HL-60 (cell line): ENCODE measurements around the gene FGGY.

Experiments used
- DNase-seq, 2 experiments: peaks; one replicate each; pipeline ENCODE4 v3.0.0-alpha.2; 2010 to 2020; ENCODE audit warnings: low read depth in 1 of 2, low spot score in 1 of 2
- H3K27ac ChIP-seq: fragments of 250-450 bp; sonication (Bioruptor Pico); replicated peaks from 2 replicates; pipeline ENCODE4 v1.5.1; 2020; ENCODE audit warnings: mild to moderate bottlenecking, moderate library complexity
- H3K27me3 ChIP-seq: fragments of 250-450 bp; sonication (Bioruptor Pico); 2 replicates; pipeline ENCODE4 v1.5.1; 2021; ENCODE audit warnings: mild to moderate bottlenecking, moderate library complexity; ENCODE audit not compliant: insufficient read depth, poor library complexity, severe bottlenecking
- H3K4me3 ChIP-seq: replicated peaks from 2 replicates; pipeline ENCODE4 v1.5.1; 2011; ENCODE audit warnings: mild to moderate bottlenecking, control low read depth, low read length; ENCODE audit not compliant: insufficient read depth
- GABPA ChIP-seq: IDR thresholded peaks from 2 replicates; pipeline ENCODE4 v1.6.1; 2012; ENCODE audit warnings: low read depth
- POLR2AphosphoS5 ChIP-seq: IDR thresholded peaks from 2 replicates; pipeline ENCODE4 v1.6.1; 2012; ENCODE audit warnings: low read depth
- SPI1 ChIP-seq: IDR thresholded peaks from 2 replicates; pipeline ENCODE4 v1.6.1; 2012; ENCODE audit warnings: low read depth, mild to moderate bottlenecking, borderline replicate concordance
- TF ChIP-seq, protein P1 (sequence below): IDR thresholded peaks from one replicate; pipeline ENCODE4 v1.5.1; 2011; ENCODE audit warnings: low read length, control low read depth, inconsistent platforms; ENCODE audit not compliant: insufficient read depth
- TF ChIP-seq, protein P2 (sequence below): IDR thresholded peaks from 2 replicates; pipeline ENCODE4 v1.6.1; 2012; ENCODE audit warnings: low read depth; ENCODE audit not compliant: insufficient replicate concordance

The FGGY gene

DNA sequence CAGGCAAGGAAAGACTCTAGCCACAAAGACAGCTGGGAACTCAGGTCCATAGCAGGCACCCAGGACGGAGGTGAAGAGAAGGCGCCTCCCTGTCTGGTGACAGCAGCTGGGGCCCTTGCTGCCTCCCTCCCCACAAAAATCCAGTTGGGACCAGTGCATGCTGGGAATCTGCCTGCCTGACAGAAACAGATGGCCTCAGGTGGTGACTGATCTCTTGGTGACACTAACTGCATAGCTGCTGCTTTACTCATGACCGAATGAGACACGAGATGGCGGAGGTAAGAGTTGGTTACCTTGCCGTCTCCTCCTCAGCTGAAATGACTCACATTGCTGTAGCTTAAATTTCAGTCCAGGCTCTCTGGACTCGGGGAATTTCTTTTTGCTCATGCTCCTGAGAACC lies 130.3 kb downstream of the FGGY start:
- H3K4me3 ChIP-seq = no peak overlapping the region
- no peak for DNase-seq
- no peaks in the 10 kb centered on the region for H3K27me3 ChIP-seq
- no peak overlapping the region for H3K27ac ChIP-seq
- TF ChIP-seq, protein P1, sequence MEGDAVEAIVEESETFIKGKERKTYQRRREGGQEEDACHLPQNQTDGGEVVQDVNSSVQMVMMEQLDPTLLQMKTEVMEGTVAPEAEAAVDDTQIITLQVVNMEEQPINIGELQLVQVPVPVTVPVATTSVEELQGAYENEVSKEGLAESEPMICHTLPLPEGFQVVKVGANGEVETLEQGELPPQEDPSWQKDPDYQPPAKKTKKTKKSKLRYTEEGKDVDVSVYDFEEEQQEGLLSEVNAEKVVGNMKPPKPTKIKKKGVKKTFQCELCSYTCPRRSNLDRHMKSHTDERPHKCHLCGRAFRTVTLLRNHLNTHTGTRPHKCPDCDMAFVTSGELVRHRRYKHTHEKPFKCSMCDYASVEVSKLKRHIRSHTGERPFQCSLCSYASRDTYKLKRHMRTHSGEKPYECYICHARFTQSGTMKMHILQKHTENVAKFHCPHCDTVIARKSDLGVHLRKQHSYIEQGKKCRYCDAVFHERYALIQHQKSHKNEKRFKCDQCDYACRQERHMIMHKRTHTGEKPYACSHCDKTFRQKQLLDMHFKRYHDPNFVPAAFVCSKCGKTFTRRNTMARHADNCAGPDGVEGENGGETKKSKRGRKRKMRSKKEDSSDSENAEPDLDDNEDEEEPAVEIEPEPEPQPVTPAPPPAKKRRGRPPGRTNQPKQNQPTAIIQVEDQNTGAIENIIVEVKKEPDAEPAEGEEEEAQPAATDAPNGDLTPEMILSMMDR = no peak
- TF ChIP-seq, protein P2, sequence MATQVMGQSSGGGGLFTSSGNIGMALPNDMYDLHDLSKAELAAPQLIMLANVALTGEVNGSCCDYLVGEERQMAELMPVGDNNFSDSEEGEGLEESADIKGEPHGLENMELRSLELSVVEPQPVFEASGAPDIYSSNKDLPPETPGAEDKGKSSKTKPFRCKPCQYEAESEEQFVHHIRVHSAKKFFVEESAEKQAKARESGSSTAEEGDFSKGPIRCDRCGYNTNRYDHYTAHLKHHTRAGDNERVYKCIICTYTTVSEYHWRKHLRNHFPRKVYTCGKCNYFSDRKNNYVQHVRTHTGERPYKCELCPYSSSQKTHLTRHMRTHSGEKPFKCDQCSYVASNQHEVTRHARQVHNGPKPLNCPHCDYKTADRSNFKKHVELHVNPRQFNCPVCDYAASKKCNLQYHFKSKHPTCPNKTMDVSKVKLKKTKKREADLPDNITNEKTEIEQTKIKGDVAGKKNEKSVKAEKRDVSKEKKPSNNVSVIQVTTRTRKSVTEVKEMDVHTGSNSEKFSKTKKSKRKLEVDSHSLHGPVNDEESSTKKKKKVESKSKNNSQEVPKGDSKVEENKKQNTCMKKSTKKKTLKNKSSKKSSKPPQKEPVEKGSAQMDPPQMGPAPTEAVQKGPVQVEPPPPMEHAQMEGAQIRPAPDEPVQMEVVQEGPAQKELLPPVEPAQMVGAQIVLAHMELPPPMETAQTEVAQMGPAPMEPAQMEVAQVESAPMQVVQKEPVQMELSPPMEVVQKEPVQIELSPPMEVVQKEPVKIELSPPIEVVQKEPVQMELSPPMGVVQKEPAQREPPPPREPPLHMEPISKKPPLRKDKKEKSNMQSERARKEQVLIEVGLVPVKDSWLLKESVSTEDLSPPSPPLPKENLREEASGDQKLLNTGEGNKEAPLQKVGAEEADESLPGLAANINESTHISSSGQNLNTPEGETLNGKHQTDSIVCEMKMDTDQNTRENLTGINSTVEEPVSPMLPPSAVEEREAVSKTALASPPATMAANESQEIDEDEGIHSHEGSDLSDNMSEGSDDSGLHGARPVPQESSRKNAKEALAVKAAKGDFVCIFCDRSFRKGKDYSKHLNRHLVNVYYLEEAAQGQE = no peak
- no peak for TF ChIP-seq GABPA
- TF ChIP-seq SPI1 = no peak
- TF ChIP-seq POLR2AphosphoS5 = no peak

DNA sequence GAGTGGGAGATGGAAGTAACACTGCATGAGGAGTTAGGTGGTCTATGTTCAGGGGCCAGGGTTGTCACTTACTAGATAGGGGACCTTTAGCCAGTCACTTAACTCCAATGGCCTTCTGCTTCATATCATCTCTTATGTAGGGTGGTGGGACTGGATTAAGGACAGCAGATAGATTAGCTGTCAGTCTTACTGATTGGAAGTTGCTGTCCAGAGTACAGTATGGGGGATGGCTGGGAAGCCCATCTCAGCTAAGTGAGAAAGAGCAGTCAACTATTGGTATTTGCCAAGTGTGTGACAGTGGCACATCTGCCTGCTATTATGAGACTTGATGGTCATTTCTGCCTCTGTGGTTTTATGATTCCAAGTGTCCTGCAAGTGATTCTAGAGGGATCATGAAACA lies 130.9 kb downstream of the FGGY start:
- TF ChIP-seq SPI1 (no peak), GABPA (no peak), POLR2AphosphoS5 (no peak)
- TF ChIP-seq, protein P1 = no peak
- TF ChIP-seq, protein P2 = no peak
- Histone ChIP-seq H3K4me3 (no peak overlapping the region), H3K27me3 (no peaks in the 10 kb centered on the region), H3K27ac (no peak overlapping the region)
- DNase-seq = no peak

DNA sequence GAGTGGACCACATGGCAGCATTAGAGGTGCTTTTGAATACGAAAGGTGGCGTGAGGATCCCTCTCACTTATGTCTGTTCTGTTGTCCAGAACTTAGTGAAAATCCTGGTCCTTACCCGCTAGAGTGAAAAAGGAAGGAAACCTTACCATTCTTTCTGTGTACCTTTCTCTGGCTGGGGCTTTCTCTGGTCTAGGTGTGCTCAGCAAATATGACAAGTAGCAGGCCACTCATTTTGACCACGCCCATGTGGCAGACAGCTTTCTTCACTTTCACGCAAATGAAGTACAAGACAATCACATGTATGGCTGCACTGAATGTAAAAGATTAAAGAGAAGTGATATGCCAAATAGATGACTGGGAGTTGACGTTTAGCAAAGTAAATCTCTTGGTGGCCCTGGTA lies 131.9 kb downstream of the FGGY start:
- Histone ChIP-seq H3K27me3 (no peaks in the 10 kb centered on the region), H3K4me3 (no peak overlapping the region), H3K27ac (no peak overlapping the region)
- no peak for DNase-seq
- TF ChIP-seq POLR2AphosphoS5 (no peak), GABPA (no peak), SPI1 (no peak)
- TF ChIP-seq, protein P1 = no peak
- TF ChIP-seq, protein P2 = no peak
